ENCODE data around the gene CP.

The CP gene

GRCh38 chr3:149122721-149123578, 98.7 kb downstream of the CP start:
- DNase-seq (ENCODE audit: low spot score), result no peak

All from Ammon's horn (tissue), 1 donor.